ENCODE measurements around the gene PTPRC. TPM values are rescaled to one million over a fixed set of nuclear protein-coding genes. Genes with fewer than 3 reads are reported as not detected.

The PTPRC gene
- total RNA-seq, 2 experiments from 2014 or later, result 475 to 499 TPM

GRCh38 chr1:198650506-198650905 is 11.7 kb downstream of the PTPRC start:
- no peak for TF ChIP-seq CTCF (IDR thresholded peaks at IDR 0.05)
- H3K4me1 Mint-ChIP-seq (ENCODE audit: low read depth), result peaks cover 67% of the 10 kb centered on the region
- H3K27me3 Mint-ChIP-seq, result no peaks in the 10 kb centered on the region
- intact Hi-C loops (cut with micrococcal nuclease), result no loop called here
- peak overlapping the region; percentile 86 for H3K4me3 Mint-ChIP-seq
- POLR2A ChIA-PET, result interaction anchor here (0.8 to 6.2 kb wide), 17 partner anchors 8 to 131 kb away, joined by 3 to 98 read pairs (median 4); partner anchors contain the start of gene PTPRC
- H3K27ac Mint-ChIP-seq, result peak overlapping the region; percentile 97
- CTCF ChIA-PET, result interaction anchor here (0.7 to 4.1 kb wide), 9 partner anchors 11 to 130 kb away, joined by 3 to 27 read pairs (median 5); partner anchors contain the start of gene PTPRC
- ATAC-seq (no peak), DNase-seq (no peak)
- peaks cover 73% of the 10 kb centered on the region for H3K36me3 Mint-ChIP-seq (ENCODE audit: low read depth)
- no peaks in the 10 kb centered on the region for H3K9me3 Mint-ChIP-seq

- Mint-ChIP-seq H3K4me1 (ENCODE audit: low read depth) (peaks cover 72% of the 10 kb centered on the region), H3K27me3 (no peaks in the 10 kb centered on the region), H3K4me3 (peak overlapping the region; percentile 71), H3K27ac (peak overlapping the region; percentile 96), H3K36me3 (ENCODE audit: low read depth) (peaks cover 70% of the 10 kb centered on the region), H3K9me3 (no peaks in the 10 kb centered on the region)
- intact Hi-C loops (cut with micrococcal nuclease), result no loop called here
- DNase-seq (no peak), ATAC-seq (no peak)
- ChIA-PET CTCF (interaction anchor here (1.1 to 4.1 kb wide), 3 partner anchors 15 to 32 kb away, joined by 4 to 27 read pairs (median 5); no protein-coding TSS in a partner anchor), POLR2A (interaction anchor here (0.6 to 6.2 kb wide), 9 partner anchors 10 to 92 kb away, joined by 3 to 98 read pairs (median 20); partner anchors contain the start of gene PTPRC)
- TF ChIP-seq CTCF (IDR thresholded peaks at IDR 0.05), result no peak
These were observed 13.0 kb downstream of the PTPRC start for GRCh38 chr1:198651650-198652400.

GRCh38 chr1:198653808-198654413 is 15.1 kb downstream of the PTPRC start:
- peak overlapping the region; percentile 71 for H3K4me3 Mint-ChIP-seq
- peaks cover 68% of the 10 kb centered on the region for H3K36me3 Mint-ChIP-seq (ENCODE audit: low read depth)
- DNase-seq (no peak), ATAC-seq (no peak)
- peaks cover 74% of the 10 kb centered on the region for H3K4me1 Mint-ChIP-seq (ENCODE audit: low read depth)
- no peak for TF ChIP-seq CTCF (IDR thresholded peaks at IDR 0.05)
- ChIA-PET POLR2A (interaction anchor here (0.6 to 7.5 kb wide), 3 partner anchors 9 to 27 kb away, joined by 4 to 61 read pairs (median 5); partner anchors contain the start of gene PTPRC), CTCF (no interaction called here)
- no peaks in the 10 kb centered on the region for H3K27me3 Mint-ChIP-seq
- H3K27ac Mint-ChIP-seq, result peak overlapping the region; percentile 96
- intact Hi-C loops (cut with micrococcal nuclease), result no loop called here
- no peaks in the 10 kb centered on the region for H3K9me3 Mint-ChIP-seq

GRCh38 chr1:198655459-198656121 is 16.8 kb downstream of the PTPRC start:
- Mint-ChIP-seq H3K36me3 (ENCODE audit: low read depth) (peaks cover 61% of the 10 kb centered on the region), H3K27me3 (no peaks in the 10 kb centered on the region), H3K4me3 (peak overlapping the region; percentile 79), H3K9me3 (no peaks in the 10 kb centered on the region), H3K4me1 (ENCODE audit: low read depth) (peaks cover 68% of the 10 kb centered on the region), H3K27ac (peak overlapping the region; percentile 96)
- ATAC-seq (peak; percentile 8), DNase-seq (no peak)
- POLR2A ChIA-PET, result interaction anchor here (0.6 to 7.5 kb wide), 8 partner anchors 9 to 131 kb away, joined by 3 to 61 read pairs (median 4); partner anchors contain the start of gene PTPRC
- intact Hi-C loops (cut with micrococcal nuclease), result loop anchor here (2.0 to 5.0 kb wide), 2 partner anchors 17 to 33 kb away; partner anchors contain the start of gene PTPRC
- TF ChIP-seq CTCF (IDR thresholded peaks at IDR 0.05), result no peak
- CTCF ChIA-PET, result interaction anchor here (0.8 to 1.1 kb wide), 2 partner anchors 9 to 17 kb away, joined by 3 read pairs; partner anchors contain the start of gene PTPRC

Measured in activated CD8-positive, alpha-beta T cell treated with anti-CD3 and anti-CD28 coated beads for 36 hours (primary cell).